ENCODE results near the gene C20orf173. TPM values are rescaled to one million over a fixed set of nuclear protein-coding genes. Genes with fewer than 3 reads are reported as not detected.

C20orf173 gene
- total and polyA plus RNA-seq, 2 donors (not counting 1 experiment from before 2014, with no cell fraction given), result not detected

DNA sequence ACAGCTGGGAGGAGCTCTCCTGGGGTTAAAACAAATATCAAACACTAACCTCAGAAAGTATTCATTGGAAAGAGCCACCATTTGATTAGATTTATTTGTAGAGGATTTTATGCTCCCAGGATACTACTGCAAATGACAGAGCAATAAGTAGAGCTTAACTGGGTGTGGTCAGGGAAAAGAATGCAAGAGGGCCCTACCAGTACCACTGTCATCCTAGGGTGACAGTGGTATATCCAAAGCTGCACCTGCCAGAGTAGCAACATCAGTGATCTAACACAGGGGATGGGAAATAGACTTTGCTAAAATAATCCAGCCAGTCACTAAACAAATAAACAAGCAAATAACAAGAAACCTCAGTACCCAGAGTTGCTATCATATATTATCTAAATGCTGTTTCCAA is 42.1 kb upstream of the C20orf173 start:
- H4K20me1 ChIP-seq (ENCODE audit: control insufficient read depth, extremely low read depth, insufficient read depth, low read length), result no peaks in the 10 kb centered on the region
- TF ChIP-seq EZH2 (IDR thresholded peaks at IDR 0.05; ENCODE audit: low read length, missing control alignments), result no peak
- TF ChIP-seq, protein P1, sequence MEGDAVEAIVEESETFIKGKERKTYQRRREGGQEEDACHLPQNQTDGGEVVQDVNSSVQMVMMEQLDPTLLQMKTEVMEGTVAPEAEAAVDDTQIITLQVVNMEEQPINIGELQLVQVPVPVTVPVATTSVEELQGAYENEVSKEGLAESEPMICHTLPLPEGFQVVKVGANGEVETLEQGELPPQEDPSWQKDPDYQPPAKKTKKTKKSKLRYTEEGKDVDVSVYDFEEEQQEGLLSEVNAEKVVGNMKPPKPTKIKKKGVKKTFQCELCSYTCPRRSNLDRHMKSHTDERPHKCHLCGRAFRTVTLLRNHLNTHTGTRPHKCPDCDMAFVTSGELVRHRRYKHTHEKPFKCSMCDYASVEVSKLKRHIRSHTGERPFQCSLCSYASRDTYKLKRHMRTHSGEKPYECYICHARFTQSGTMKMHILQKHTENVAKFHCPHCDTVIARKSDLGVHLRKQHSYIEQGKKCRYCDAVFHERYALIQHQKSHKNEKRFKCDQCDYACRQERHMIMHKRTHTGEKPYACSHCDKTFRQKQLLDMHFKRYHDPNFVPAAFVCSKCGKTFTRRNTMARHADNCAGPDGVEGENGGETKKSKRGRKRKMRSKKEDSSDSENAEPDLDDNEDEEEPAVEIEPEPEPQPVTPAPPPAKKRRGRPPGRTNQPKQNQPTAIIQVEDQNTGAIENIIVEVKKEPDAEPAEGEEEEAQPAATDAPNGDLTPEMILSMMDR (conservative IDR thresholded peaks at IDR 0.05 in 1 of 2, IDR thresholded peaks at IDR 0.05 in 1 of 2; ENCODE audit: low read depth in 1 of 2, low read length in 2 of 2), result no peak
- DNase-seq (ENCODE audit: low read depth in 2 of 2), result no peak

DNA sequence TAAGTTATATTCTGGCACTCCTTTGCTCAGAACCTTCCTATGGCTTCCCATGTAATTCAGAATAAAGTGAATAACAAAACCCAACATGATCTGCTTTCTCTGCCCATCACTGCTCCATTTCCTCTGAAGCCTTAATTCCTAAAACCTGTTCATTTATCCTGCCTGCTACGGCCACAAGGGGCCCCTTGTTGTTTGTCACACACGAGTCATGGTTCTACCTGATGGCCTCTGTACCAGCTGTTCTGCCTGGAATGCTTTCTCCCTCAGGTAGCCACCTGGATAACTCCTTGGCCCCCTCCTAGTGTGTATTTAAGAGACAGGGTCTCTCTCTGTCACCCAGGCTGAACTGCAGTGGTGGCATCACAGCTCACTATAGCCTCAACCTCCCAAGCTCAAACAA is 39.2 kb upstream of the C20orf173 start:
- H4K20me1 ChIP-seq (ENCODE audit: control insufficient read depth, extremely low read depth, insufficient read depth, low read length), result no peaks in the 10 kb centered on the region
- H3K9ac ChIP-seq (ENCODE audit: insufficient read depth, low read length), result no peak overlapping the region
- H3K27me3 ChIP-seq (ENCODE audit: control insufficient read depth, insufficient read depth, low read length), result no peaks in the 10 kb centered on the region
- DNase-seq (ENCODE audit: low read depth in 2 of 2), result no peak
- H3K27ac ChIP-seq (ENCODE audit: insufficient read depth, low read length), result no peak overlapping the region
- no peaks in the 10 kb centered on the region for H3K4me1 ChIP-seq (ENCODE audit: control insufficient read depth, extremely low read depth, insufficient read depth, low read length)
- no peaks in the 10 kb centered on the region for H3K9me3 ChIP-seq (ENCODE audit: control insufficient read depth, insufficient read depth, low read depth, low read length)
- H3K4me3 ChIP-seq (replicated peaks in 1 of 4; ENCODE audit: control extremely low read depth in 1 of 4, insufficient read depth in 1 of 4, low read depth in 3 of 4, low read length in 4 of 4), result no peak overlapping the region
- no peaks in the 10 kb centered on the region for H3K36me3 ChIP-seq (ENCODE audit: control insufficient read depth, insufficient read depth, low read length)
- H2AFZ ChIP-seq (ENCODE audit: low read length), result no peak overlapping the region
- TF ChIP-seq, protein P1 (conservative IDR thresholded peaks at IDR 0.05 in 1 of 2, IDR thresholded peaks at IDR 0.05 in 1 of 2; ENCODE audit: low read depth in 1 of 2, low read length in 2 of 2), result no peak
- no peak for TF ChIP-seq EZH2 (IDR thresholded peaks at IDR 0.05; ENCODE audit: low read length, missing control alignments)
- H3K4me2 ChIP-seq (ENCODE audit: extremely low read depth, insufficient read depth, low read length), result no peak overlapping the region
- no peaks in the 10 kb centered on the region for H3K79me2 ChIP-seq (ENCODE audit: control insufficient read depth, insufficient read depth, low read length)

More for the DNA sequence above, 42.1 kb upstream of the C20orf173 start:
- Histone ChIP-seq H3K27me3 (ENCODE audit: control insufficient read depth, insufficient read depth, low read length) (no peaks in the 10 kb centered on the region), H3K79me2 (ENCODE audit: control insufficient read depth, insufficient read depth, low read length) (no peaks in the 10 kb centered on the region), H3K4me1 (ENCODE audit: control insufficient read depth, extremely low read depth, insufficient read depth, low read length) (no peaks in the 10 kb centered on the region), H3K4me2 (ENCODE audit: extremely low read depth, insufficient read depth, low read length) (no peak overlapping the region), H2AFZ (ENCODE audit: low read length) (no peak overlapping the region), H3K36me3 (ENCODE audit: control insufficient read depth, insufficient read depth, low read length) (no peaks in the 10 kb centered on the region), H3K4me3 (replicated peaks in 1 of 4; ENCODE audit: control extremely low read depth in 1 of 4, insufficient read depth in 1 of 4, low read depth in 3 of 4, low read length in 4 of 4) (no peak overlapping the region), H3K9ac (ENCODE audit: insufficient read depth, low read length) (no peak overlapping the region), H3K9me3 (ENCODE audit: control insufficient read depth, insufficient read depth, low read depth, low read length) (no peaks in the 10 kb centered on the region), H3K27ac (ENCODE audit: insufficient read depth, low read length) (no peak overlapping the region)

DNA sequence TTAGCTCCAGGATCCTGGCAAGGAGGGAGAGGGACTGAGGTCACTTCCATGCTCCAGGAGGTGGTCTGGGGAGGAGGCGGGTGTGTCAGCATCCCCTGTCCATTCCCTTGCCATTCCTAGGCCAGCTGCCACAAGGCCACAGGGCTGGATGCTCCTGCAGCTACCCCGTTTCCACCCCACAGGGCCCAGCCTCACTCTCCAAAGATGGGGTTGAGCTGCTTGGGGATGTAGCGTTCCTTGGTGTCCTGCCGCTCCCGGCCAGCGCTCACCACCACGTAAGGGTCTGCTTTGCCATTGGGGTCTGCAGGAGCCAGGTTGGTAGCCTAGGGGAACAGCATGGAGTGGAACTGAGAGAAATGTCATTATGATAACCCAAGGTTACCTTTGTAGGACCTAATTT is 35.5 kb upstream of the C20orf173 start:
- no peaks in the 10 kb centered on the region for H3K27me3 ChIP-seq (ENCODE audit: control insufficient read depth, insufficient read depth, low read length)
- no peaks in the 10 kb centered on the region for H3K79me2 ChIP-seq (ENCODE audit: control insufficient read depth, insufficient read depth, low read length)
- TF ChIP-seq, protein P1 (conservative IDR thresholded peaks at IDR 0.05 in 1 of 2, IDR thresholded peaks at IDR 0.05 in 1 of 2; ENCODE audit: low read depth in 1 of 2, low read length in 2 of 2), result no peak
- TF ChIP-seq EZH2 (IDR thresholded peaks at IDR 0.05; ENCODE audit: low read length, missing control alignments), result no peak
- no peak for DNase-seq (ENCODE audit: low read depth in 2 of 2)
- no peaks in the 10 kb centered on the region for H3K36me3 ChIP-seq (ENCODE audit: control insufficient read depth, insufficient read depth, low read length)
- H3K4me3 ChIP-seq (replicated peaks in 1 of 4; ENCODE audit: control extremely low read depth in 1 of 4, insufficient read depth in 1 of 4, low read depth in 3 of 4, low read length in 4 of 4), result no peak overlapping the region
- H2AFZ ChIP-seq (ENCODE audit: low read length), result no peak overlapping the region
- no peaks in the 10 kb centered on the region for H3K9me3 ChIP-seq (ENCODE audit: control insufficient read depth, insufficient read depth, low read depth, low read length)
- H3K9ac ChIP-seq (ENCODE audit: insufficient read depth, low read length), result no peak overlapping the region
- no peak overlapping the region for H3K27ac ChIP-seq (ENCODE audit: insufficient read depth, low read length)
- H3K4me1 ChIP-seq (ENCODE audit: control insufficient read depth, extremely low read depth, insufficient read depth, low read length), result peaks cover 4% of the 10 kb centered on the region
- H4K20me1 ChIP-seq (ENCODE audit: control insufficient read depth, extremely low read depth, insufficient read depth, low read length), result no peaks in the 10 kb centered on the region
- no peak overlapping the region for H3K4me2 ChIP-seq (ENCODE audit: extremely low read depth, insufficient read depth, low read length)

All from fibroblast of lung (primary cell).